ENCODE data around the gene FBXW4. TPM values are rescaled to one million over a fixed set of nuclear protein-coding genes. Genes with fewer than 3 reads are reported as not detected.
A peak's percentile ranks its signal among the peaks of the same experiment; 100 is the strongest.

Gene FBXW4
- total RNA-seq, 1 donor from 2014 or later, result 21.9 TPM

- Histone ChIP-seq H3K27me3 (ENCODE audit: insufficient read depth, low read length) (no peaks in the 10 kb centered on the region), H3K27ac (ENCODE audit: low read depth, low read length) (no peak overlapping the region), H3K79me2 (ENCODE audit: insufficient read depth, low read length) (no peaks in the 10 kb centered on the region), H3K9me3 (ENCODE audit: insufficient read depth, low read depth, low read length) (no peaks in the 10 kb centered on the region), H4K20me1 (ENCODE audit: insufficient read depth, low read length) (peaks cover 4% of the 10 kb centered on the region), H3K36me3 (ENCODE audit: insufficient read depth, low read length) (peaks cover 3% of the 10 kb centered on the region), H3K9ac (ENCODE audit: low read length) (no peak overlapping the region), H3K4me2 (ENCODE audit: low read length) (no peak overlapping the region), H2AFZ (ENCODE audit: low read depth, low read length) (no peak overlapping the region), H3K4me1 (ENCODE audit: insufficient read depth, low read length) (no peaks in the 10 kb centered on the region), H3K4me3 (ENCODE audit: insufficient read depth, low read depth, low read length) (no peak overlapping the region)
- FAIRE-seq (no peak), DNase-seq (ENCODE audit: low read depth) (peak; percentile 23)
- Mint-ChIP-seq H3K4me3 (ENCODE audit: unreplicated experiment) (no peak overlapping the region), H3K9me3 (ENCODE audit: unreplicated experiment) (no peaks in the 10 kb centered on the region), H3K4me1 (ENCODE audit: low read depth, unreplicated experiment) (peaks cover 5% of the 10 kb centered on the region), H3K27ac (ENCODE audit: unreplicated experiment) (no peak overlapping the region), H3K27me3 (ENCODE audit: low read depth, unreplicated experiment) (no peaks in the 10 kb centered on the region), H3K36me3 (ENCODE audit: low read depth, unreplicated experiment) (peaks cover 14% of the 10 kb centered on the region)
- TF ChIP-seq, protein P1, sequence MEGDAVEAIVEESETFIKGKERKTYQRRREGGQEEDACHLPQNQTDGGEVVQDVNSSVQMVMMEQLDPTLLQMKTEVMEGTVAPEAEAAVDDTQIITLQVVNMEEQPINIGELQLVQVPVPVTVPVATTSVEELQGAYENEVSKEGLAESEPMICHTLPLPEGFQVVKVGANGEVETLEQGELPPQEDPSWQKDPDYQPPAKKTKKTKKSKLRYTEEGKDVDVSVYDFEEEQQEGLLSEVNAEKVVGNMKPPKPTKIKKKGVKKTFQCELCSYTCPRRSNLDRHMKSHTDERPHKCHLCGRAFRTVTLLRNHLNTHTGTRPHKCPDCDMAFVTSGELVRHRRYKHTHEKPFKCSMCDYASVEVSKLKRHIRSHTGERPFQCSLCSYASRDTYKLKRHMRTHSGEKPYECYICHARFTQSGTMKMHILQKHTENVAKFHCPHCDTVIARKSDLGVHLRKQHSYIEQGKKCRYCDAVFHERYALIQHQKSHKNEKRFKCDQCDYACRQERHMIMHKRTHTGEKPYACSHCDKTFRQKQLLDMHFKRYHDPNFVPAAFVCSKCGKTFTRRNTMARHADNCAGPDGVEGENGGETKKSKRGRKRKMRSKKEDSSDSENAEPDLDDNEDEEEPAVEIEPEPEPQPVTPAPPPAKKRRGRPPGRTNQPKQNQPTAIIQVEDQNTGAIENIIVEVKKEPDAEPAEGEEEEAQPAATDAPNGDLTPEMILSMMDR (IDR thresholded peaks at IDR 0.05; ENCODE audit: insufficient read depth, low read depth, low read length), result peak; percentile 88
- no peak for TF ChIP-seq EZH2 (IDR thresholded peaks at IDR 0.05; ENCODE audit: insufficient read depth, low read length)
These were observed 92.1 kb downstream of the FBXW4 start for GRCh38 chr10:101602761-101603398.

- H3K9me3 ChIP-seq (ENCODE audit: insufficient read depth, low read depth, low read length), result no peaks in the 10 kb centered on the region
- H3K4me3 Mint-ChIP-seq (ENCODE audit: unreplicated experiment), result no peak overlapping the region
- H3K4me1 ChIP-seq (ENCODE audit: insufficient read depth, low read length), result no peaks in the 10 kb centered on the region
- no peaks in the 10 kb centered on the region for H3K36me3 ChIP-seq (ENCODE audit: insufficient read depth, low read length)
- H4K20me1 ChIP-seq (ENCODE audit: insufficient read depth, low read length), result peaks cover 3% of the 10 kb centered on the region
- no peak overlapping the region for H3K27ac ChIP-seq (ENCODE audit: low read depth, low read length)
- peaks cover 9% of the 10 kb centered on the region for H3K36me3 Mint-ChIP-seq (ENCODE audit: low read depth, unreplicated experiment)
- H3K27me3 Mint-ChIP-seq (ENCODE audit: low read depth, unreplicated experiment), result no peaks in the 10 kb centered on the region
- no peak for FAIRE-seq
- no peaks in the 10 kb centered on the region for H3K9me3 Mint-ChIP-seq (ENCODE audit: unreplicated experiment)
- no peak overlapping the region for H3K9ac ChIP-seq (ENCODE audit: low read length)
- H3K27me3 ChIP-seq (ENCODE audit: insufficient read depth, low read length), result no peaks in the 10 kb centered on the region
- no peak overlapping the region for H2AFZ ChIP-seq (ENCODE audit: low read depth, low read length)
- no peak for DNase-seq (ENCODE audit: low read depth)
- H3K4me3 ChIP-seq (ENCODE audit: insufficient read depth, low read depth, low read length), result no peak overlapping the region
- no peaks in the 10 kb centered on the region for H3K79me2 ChIP-seq (ENCODE audit: insufficient read depth, low read length)
- H3K4me1 Mint-ChIP-seq (ENCODE audit: low read depth, unreplicated experiment), result no peaks in the 10 kb centered on the region
- TF ChIP-seq EZH2 (IDR thresholded peaks at IDR 0.05; ENCODE audit: insufficient read depth, low read length), result no peak
- TF ChIP-seq, protein P1 (IDR thresholded peaks at IDR 0.05; ENCODE audit: insufficient read depth, low read depth, low read length), result no peak
- no peak overlapping the region for H3K4me2 ChIP-seq (ENCODE audit: low read length)
- H3K27ac Mint-ChIP-seq (ENCODE audit: unreplicated experiment), result no peak overlapping the region
These were observed 93.4 kb downstream of the FBXW4 start for GRCh38 chr10:101601541-101601940.

All from astrocyte (in vitro differentiated cells and primary cell).